Keratinocyte (primary cell): ENCODE measurements around the gene ANGEL1. TPM values are rescaled to one million over a fixed set of nuclear protein-coding genes. Genes with fewer than 3 reads are reported as not detected.

ENCODE experiments used
- DNase-seq: peaks from one replicate; pipeline ENCODE4 v3.0.0-alpha.2; 2011; ENCODE audit warnings: low read depth, missing footprints, low spot score
- FAIRE-seq: peaks from 2 replicates; lab custom pipeline; 2011; peaks lifted over from hg19 to GRCh38; lab: Jason Lieb, UNC
- H2AFZ ChIP-seq: 2 replicates; pipeline ENCODE4 v1.6.0; 2012; ENCODE audit warnings: low read length, control low read depth, inconsistent platforms; ENCODE audit not compliant: control insufficient read depth
- H3K27ac ChIP-seq: 2 replicates; pipeline ENCODE4 v1.5.1; 2011; ENCODE audit warnings: low read length; ENCODE audit not compliant: control insufficient read depth, insufficient read depth
- H3K27me3 ChIP-seq: 3 replicates; pipeline ENCODE4 v1.6.0; 2011; ENCODE audit warnings: low read length; ENCODE audit not compliant: control insufficient read depth, insufficient read depth; ENCODE audit errors: extremely low read depth
- H3K36me3 ChIP-seq, 2 experiments: 2 replicates in 1 of 2; 3 replicates in 1 of 2; pipeline ENCODE4 v1.5.1; 2011; ENCODE audit warnings: low read length in 2 of 2, mild to moderate bottlenecking in 1 of 2; ENCODE audit not compliant: control insufficient read depth in 2 of 2, insufficient read depth in 2 of 2; ENCODE audit errors: extremely low read depth in 1 of 2
- H3K4me1 ChIP-seq: 3 replicates; pipeline ENCODE4 v1.5.1; 2011; ENCODE audit warnings: low read length; ENCODE audit not compliant: control insufficient read depth, insufficient read depth; ENCODE audit errors: extremely low read depth
- H3K4me2 ChIP-seq: 3 replicates; pipeline ENCODE4 v1.6.0; 2011; ENCODE audit warnings: low read depth, low read length; ENCODE audit not compliant: control insufficient read depth, insufficient read depth; ENCODE audit errors: extremely low read depth
- H3K4me3 ChIP-seq, 3 experiments: fragments of 200-600 bp in 1 of 3; sonication (generic) in 1 of 3; 2 replicates in 2 of 3; 3 replicates in 1 of 3; pipeline ENCODE4 v1.5.1; 2011 to 2016; ENCODE audit warnings: low read length in 3 of 3, mild to moderate bottlenecking in 3 of 3, control low read depth in 2 of 3, inconsistent platforms in 1 of 3, low read depth in 1 of 3, mixed read lengths in 1 of 3, mixed run types in 1 of 3, moderate library complexity in 1 of 3; ENCODE audit not compliant: control insufficient read depth in 2 of 3, insufficient read depth in 2 of 3; ENCODE audit errors: extremely low read depth in 1 of 3
- H3K79me2 ChIP-seq: 2 replicates; pipeline ENCODE4 v1.6.0; 2012; ENCODE audit warnings: low read length; ENCODE audit not compliant: control insufficient read depth, insufficient read depth
- H3K9ac ChIP-seq: 3 replicates; pipeline ENCODE4 v1.6.0; 2011; ENCODE audit warnings: low read length; ENCODE audit not compliant: control insufficient read depth, insufficient read depth; ENCODE audit errors: extremely low read depth
- H3K9me1 ChIP-seq: 3 replicates; pipeline ENCODE4 v1.6.0; 2011; ENCODE audit warnings: low read length; ENCODE audit not compliant: control insufficient read depth, insufficient read depth; ENCODE audit errors: extremely low read depth
- H3K9me3 ChIP-seq: 2 replicates; pipeline ENCODE4 v1.5.1; 2012; ENCODE audit warnings: low read depth, low read length; ENCODE audit not compliant: control insufficient read depth
- H4K20me1 ChIP-seq: 3 replicates; pipeline ENCODE4 v1.6.0; 2011; ENCODE audit warnings: low read length; ENCODE audit not compliant: control insufficient read depth, insufficient read depth; ENCODE audit errors: extremely low read depth
- CTCF ChIP-seq, 3 experiments: IDR thresholded peaks in 1 of 3; conservative IDR thresholded peaks in 1 of 3; optimal IDR thresholded peaks in 1 of 3; 2 replicates in 2 of 3; 3 replicates in 1 of 3; pipeline versions ENCODE3 to v1.5.1; 2011; ENCODE audit warnings: low read length in 3 of 3, mild to moderate bottlenecking in 3 of 3, moderate library complexity in 2 of 3, control low read depth in 1 of 3, inconsistent platforms in 1 of 3; ENCODE audit not compliant: insufficient read depth in 2 of 3; ENCODE audit errors: extremely low read depth in 1 of 3
- EZH2 ChIP-seq: IDR thresholded peaks from one replicate; pipeline ENCODE4 v1.6.1; 2012; ENCODE audit warnings: inconsistent platforms, mild to moderate bottlenecking, low read length, moderate library complexity
- dilution Hi-C: fragments of 300-500 bp; cut with MboI; formaldehyde crosslinking; loops from one replicate; pipeline ENCODE4 v1.7.0; 2020; ENCODE audit warnings: low sequenced_read_pairs; ENCODE audit not compliant: extremely low pct_ligation_motif_present
- polyA plus RNA-seq, 5 experiments: library from polyadenylated mRNA; depleted of rRNA in 3 of 5; stranded (reverse) in 3 of 5; stranded (forward) in 1 of 5; unstranded in 1 of 5; fragments of >200 nt; gene quantifications; 1 replicate in 1 of 5; 2 replicates in 3 of 5; 3 replicates in 1 of 5; pipeline versions ENCODE4 v1.2.1 to v1.2.3, GENCODE V29; 2011 to 2012; ENCODE audit warnings: missing spikeins in 2 of 5, low read depth in 1 of 5, low replicate concordance in 1 of 5

The ANGEL1 gene
- polyA plus RNA-seq, 1 donor (not counting 4 experiments of a cell fraction or from before 2014, with no cell fraction given), result 13.0 TPM

GRCh38 chr14:76769636-76770292, 42.9 kb downstream of the ANGEL1 start:
- Histone ChIP-seq H2AFZ (no peak overlapping the region), H3K79me2 (no peaks in the 10 kb centered on the region), H3K9ac (no peak overlapping the region), H4K20me1 (no peaks in the 10 kb centered on the region), H3K36me3 (no peaks in the 10 kb centered on the region), H3K4me3 (no peak overlapping the region), H3K27me3 (peaks cover 34% of the 10 kb centered on the region), H3K4me1 (peaks cover 10% of the 10 kb centered on the region), H3K9me3 (no peaks in the 10 kb centered on the region), H3K9me1 (no peaks in the 10 kb centered on the region), H3K4me2 (no peak overlapping the region), H3K27ac (no peak overlapping the region)
- dilution Hi-C loops, result no loop called here
- FAIRE-seq (no peak), DNase-seq (no peak)
- no peak for TF ChIP-seq CTCF (optimal IDR thresholded peaks at IDR 0.05 in 1 of 3, IDR thresholded peaks at IDR 0.05 in 1 of 3, conservative IDR thresholded peaks at IDR 0.05 in 1 of 3; ENCODE audit: extremely low read depth in 1 of 3, insufficient read depth in 2 of 3, low read length in 3 of 3)
- TF ChIP-seq EZH2, result no peak

GRCh38 chr14:76768671-76769500, 43.8 kb downstream of the ANGEL1 start:
- Histone ChIP-seq H3K4me2 (no peak overlapping the region), H3K9me1 (no peaks in the 10 kb centered on the region), H3K9me3 (no peaks in the 10 kb centered on the region), H3K4me3 (no peak overlapping the region), H3K9ac (no peak overlapping the region), H3K4me1 (peaks cover 10% of the 10 kb centered on the region), H4K20me1 (no peaks in the 10 kb centered on the region), H3K79me2 (no peaks in the 10 kb centered on the region), H3K36me3 (no peaks in the 10 kb centered on the region), H3K27me3 (peaks cover 37% of the 10 kb centered on the region), H3K27ac (no peak overlapping the region), H2AFZ (no peak overlapping the region)
- dilution Hi-C loops, result no loop called here
- DNase-seq, result no peak
- FAIRE-seq, result no peak
- TF ChIP-seq EZH2 (no peak), CTCF (optimal IDR thresholded peaks at IDR 0.05 in 1 of 3, IDR thresholded peaks at IDR 0.05 in 1 of 3, conservative IDR thresholded peaks at IDR 0.05 in 1 of 3; ENCODE audit: extremely low read depth in 1 of 3, insufficient read depth in 2 of 3, low read length in 3 of 3) (no peak)
